ENCODE data around the gene MCF2L2.

GRCh38 chr3:183230826-183231225 lies 197.6 kb downstream of the MCF2L2 start:
- TF ChIP-seq ZBTB8A (CRISPR knock-in tag; IDR thresholded peaks at IDR 0.05; ENCODE audit: borderline replicate concordance, low read depth): no peak
- TF ChIP-seq CTCF (CRISPR knock-in tag; IDR thresholded peaks at IDR 0.05): no peak
- TF ChIP-seq THYN1 (CRISPR knock-in tag; IDR thresholded peaks at IDR 0.05; ENCODE audit: borderline replicate concordance, low read depth): no peak
- no peak for TF ChIP-seq TCF7 (IDR thresholded peaks at IDR 0.05; ENCODE audit: low read depth)
- no peak for TF ChIP-seq SP4 (CRISPR knock-in tag; IDR thresholded peaks at IDR 0.05)
- TF ChIP-seq ETS1 (CRISPR knock-in tag; IDR thresholded peaks at IDR 0.05): no peak

Measured in HepG2 (cell line).